Endothelial cell of umbilical vein (primary cell): ENCODE results near the gene UBE2E2. TPM values are rescaled to one million over a fixed set of nuclear protein-coding genes. Genes with fewer than 3 reads are reported as not detected.
"Not testable (repeated sequence)": the region's sequence is repeated elsewhere in the genome, so short reads cannot be mapped to it uniquely, and the experiment has no call there.

Source experiments
- BruUV-seq: library from RNA; stranded (reverse); fragments of 400-500 nt; replicated peaks from 2 replicates; lab custom pipeline; 2021; lab: Mats Ljungman, UMichigan
- CTCF ChIA-PET: fragments of 300-600, 350-600 bp; sonication (Branson Sonifier 250); formaldehyde crosslinking; loops from one replicate; lab custom pipeline; 2021; ENCODE audit warnings: antibody characterized with exemption, inconsistent platforms; lab: Charles Lee
- POLR2A ChIA-PET: fragments of 300-600, 350-600 bp; sonication (Branson Sonifier 250); formaldehyde crosslinking; loops from one replicate; lab custom pipeline; 2021; ENCODE audit warnings: antibody characterized with exemption, inconsistent platforms; lab: Charles Lee
- DNase-seq: peaks from one replicate; pipeline ENCODE4 v3.0.0-alpha.2; 2011; ENCODE audit warnings: low read depth, low spot score
- FAIRE-seq: peaks from 2 replicates; lab custom pipeline; 2011; peaks lifted over from hg19 to GRCh38; lab: Jason Lieb, UNC
- H2AFZ ChIP-seq: 2 replicates; pipeline ENCODE4 v1.6.0; 2012; ENCODE audit warnings: low read depth, low read length, control low read depth, inconsistent platforms
- H3K27ac ChIP-seq: 2 replicates; pipeline ENCODE4 v1.5.1; 2011; ENCODE audit warnings: low read depth, mild to moderate bottlenecking, control low read depth, low read length, moderate library complexity; ENCODE audit not compliant: insufficient read depth
- H3K27me3 ChIP-seq, 2 experiments: 2 replicates each; pipeline versions ENCODE4 v1.6.0 to v1.6.1; 2011; ENCODE audit warnings: low read length in 2 of 2, mixed read lengths in 1 of 2; ENCODE audit not compliant: control insufficient read depth in 2 of 2, insufficient read depth in 2 of 2
- H3K36me3 ChIP-seq, 2 experiments: 2 replicates in 1 of 2; 3 replicates in 1 of 2; pipeline ENCODE4 v1.5.1; 2011; ENCODE audit warnings: low read length in 2 of 2, mild to moderate bottlenecking in 1 of 2, moderate library complexity in 1 of 2; ENCODE audit not compliant: control insufficient read depth in 2 of 2, insufficient read depth in 2 of 2; ENCODE audit errors: extremely low read depth in 1 of 2
- H3K4me1 ChIP-seq: 3 replicates; pipeline ENCODE4 v1.5.1; 2011; ENCODE audit warnings: mild to moderate bottlenecking, low read length; ENCODE audit not compliant: control insufficient read depth, insufficient read depth; ENCODE audit errors: extremely low read depth
- H3K4me2 ChIP-seq: 2 replicates; pipeline ENCODE4 v1.6.1; 2011; ENCODE audit warnings: low read length, control low read depth, mixed read lengths; ENCODE audit not compliant: insufficient read depth
- H3K4me3 ChIP-seq, 3 experiments: fragments of 200-600 bp in 1 of 3; sonication (generic), shearing (Covaris generic) in 1 of 3; replicated peaks in 1 of 3; 2 replicates each; pipeline ENCODE4 v1.5.1; 2011 to 2016; ENCODE audit warnings: control low read depth in 3 of 3, low read length in 3 of 3, mild to moderate bottlenecking in 2 of 3, inconsistent platforms in 1 of 3, low read depth in 1 of 3, moderate library complexity in 1 of 3; ENCODE audit not compliant: insufficient read depth in 1 of 3
- H3K79me2 ChIP-seq: 2 replicates; pipeline ENCODE4 v1.6.0; 2012; ENCODE audit warnings: low read length, inconsistent platforms; ENCODE audit not compliant: control insufficient read depth, insufficient read depth
- H3K9ac ChIP-seq: replicated peaks from 2 replicates; pipeline ENCODE3; 2011; ENCODE audit warnings: low read length, control low read depth; ENCODE audit not compliant: insufficient read depth; ENCODE audit errors: extremely low read depth
- H3K9me1 ChIP-seq: replicated peaks from 3 replicates; pipeline ENCODE4 v1.6.0; 2011; ENCODE audit warnings: mild to moderate bottlenecking, low read length; ENCODE audit not compliant: control insufficient read depth, insufficient read depth; ENCODE audit errors: extremely low read depth
- H3K9me3 ChIP-seq: replicated peaks from 2 replicates; pipeline ENCODE4 v1.5.1; 2012; ENCODE audit warnings: low read length, inconsistent platforms; ENCODE audit not compliant: control insufficient read depth, insufficient read depth
- H4K20me1 ChIP-seq: replicated peaks from 2 replicates; pipeline ENCODE3; 2011; ENCODE audit warnings: mild to moderate bottlenecking, low read length; ENCODE audit not compliant: control insufficient read depth, insufficient read depth; ENCODE audit errors: extremely low read depth
- EZH2 ChIP-seq: IDR thresholded peaks from 2 replicates; pipeline ENCODE4 v1.6.1; 2012; ENCODE audit warnings: borderline replicate concordance, low read depth, mild to moderate bottlenecking, moderate library complexity, low read length, inconsistent platforms; ENCODE audit not compliant: severe bottlenecking
- FOS ChIP-seq: IDR thresholded peaks from 2 replicates; pipeline ENCODE4 v1.6.1; 2011; ENCODE audit warnings: mild to moderate bottlenecking, low read length, moderate library complexity, borderline replicate concordance; ENCODE audit not compliant: insufficient read depth
- GATA2 ChIP-seq: IDR thresholded peaks from 2 replicates; pipeline ENCODE4 v1.7.0; 2011; ENCODE audit warnings: low read depth, mild to moderate bottlenecking, moderate library complexity, mixed read lengths, low read length; ENCODE audit not compliant: insufficient read length, insufficient read depth
- JUN ChIP-seq: IDR thresholded peaks from 2 replicates; pipeline ENCODE4 v1.6.1; 2011; ENCODE audit warnings: borderline replicate concordance, low read depth; ENCODE audit not compliant: insufficient read length, insufficient read depth
- MYC ChIP-seq: IDR thresholded peaks from one replicate; pipeline ENCODE4 v1.6.1; 2011; ENCODE audit warnings: mild to moderate bottlenecking, low read depth, low read length
- POLR2A ChIP-seq: IDR thresholded peaks from 2 replicates; pipeline ENCODE4 v1.6.1; 2012; ENCODE audit warnings: low read depth, mild to moderate bottlenecking, control low read depth, low read length
- POLR2AphosphoS5 ChIP-seq: IDR thresholded peaks from 2 replicates; pipeline ENCODE4 v1.6.1; 2012; ENCODE audit warnings: low read depth, mild to moderate bottlenecking, control low read depth, low read length, moderate library complexity; ENCODE audit not compliant: insufficient read depth
- dilution Hi-C: fragments of 300-500 bp; cut with MboI; formaldehyde crosslinking; loops from one replicate; pipeline ENCODE4 v1.15.0; 2019; ENCODE audit warnings: low sequenced_read_pairs; ENCODE audit not compliant: extremely low pct_ligation_motif_present
- intact Hi-C: fragments of 100-400 bp; cut with micrococcal nuclease; formaldehyde crosslinking; loops from one replicate; pipeline ENCODE4 v1.10.0; 2022
- polyA plus RNA-seq, 4 experiments: library from polyadenylated mRNA; depleted of rRNA in 3 of 4; stranded (reverse) in 3 of 4; unstranded in 1 of 4; fragments of >200 nt; gene quantifications; 2 replicates each; pipeline versions ENCODE4 v1.2.1 to v1.2.3, GENCODE V29; 2011 to 2012; ENCODE audit warnings: missing spikeins in 1 of 4
- total RNA-seq: library from RNA; stranded (reverse); gene quantifications from 2 replicates; pipeline ENCODE4 v1.2.3, GENCODE V29; 2021
- TF ChIP-seq, protein P1 (sequence below), 2 donors: IDR thresholded peaks; 1 replicate in 1 of 2; 2 replicates in 1 of 2; pipeline ENCODE4 v1.5.1; 2011; ENCODE audit warnings: low read length in 2 of 2, mild to moderate bottlenecking in 2 of 2, moderate library complexity in 2 of 2, control low read depth in 1 of 2, inconsistent platforms in 1 of 2, low read depth in 1 of 2; ENCODE audit not compliant: insufficient read depth in 1 of 2; ENCODE audit errors: extremely low read depth in 1 of 2
- TF ChIP-seq, protein P2 (sequence below): IDR thresholded peaks from 2 replicates; pipeline ENCODE4 v1.6.1; 2011; ENCODE audit not compliant: insufficient read depth, insufficient read length

The UBE2E2 gene
- total and polyA plus RNA-seq, 2 donors (not counting 3 experiments of a cell fraction or from before 2014, with no cell fraction given): 37.0 to 45.4 TPM

DNA sequence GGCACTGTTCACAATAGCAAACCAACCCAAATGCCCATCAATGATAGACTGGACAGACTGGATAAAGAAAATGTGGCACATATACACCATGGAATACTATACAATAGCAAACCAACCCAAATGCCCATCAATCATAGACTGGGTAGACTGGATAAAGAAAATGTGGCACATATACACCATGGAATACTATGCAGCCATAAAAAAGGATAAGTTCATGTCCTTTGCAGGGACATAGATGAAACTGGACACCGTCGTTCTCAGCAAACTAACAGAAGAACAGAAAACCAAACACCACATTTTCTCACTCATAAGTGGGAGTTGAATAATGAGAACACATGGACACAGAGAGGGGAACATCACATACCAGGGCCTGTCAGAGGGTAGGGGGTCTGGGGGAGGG is 415.3 kb downstream of the UBE2E2 start:
- H3K4me3 ChIP-seq, H3K27me3 ChIP-seq, H3K9me1 ChIP-seq, H3K4me2 ChIP-seq, H3K9me3 ChIP-seq, intact Hi-C loops, DNase-seq, CTCF ChIA-PET, H2AFZ ChIP-seq, BruUV-seq, FAIRE-seq, POLR2A ChIA-PET, H3K9ac ChIP-seq, H3K4me1 ChIP-seq, H3K79me2 ChIP-seq, H3K36me3 ChIP-seq, H4K20me1 ChIP-seq, dilution Hi-C loops, H3K27ac ChIP-seq: not testable (repeated sequence)

DNA sequence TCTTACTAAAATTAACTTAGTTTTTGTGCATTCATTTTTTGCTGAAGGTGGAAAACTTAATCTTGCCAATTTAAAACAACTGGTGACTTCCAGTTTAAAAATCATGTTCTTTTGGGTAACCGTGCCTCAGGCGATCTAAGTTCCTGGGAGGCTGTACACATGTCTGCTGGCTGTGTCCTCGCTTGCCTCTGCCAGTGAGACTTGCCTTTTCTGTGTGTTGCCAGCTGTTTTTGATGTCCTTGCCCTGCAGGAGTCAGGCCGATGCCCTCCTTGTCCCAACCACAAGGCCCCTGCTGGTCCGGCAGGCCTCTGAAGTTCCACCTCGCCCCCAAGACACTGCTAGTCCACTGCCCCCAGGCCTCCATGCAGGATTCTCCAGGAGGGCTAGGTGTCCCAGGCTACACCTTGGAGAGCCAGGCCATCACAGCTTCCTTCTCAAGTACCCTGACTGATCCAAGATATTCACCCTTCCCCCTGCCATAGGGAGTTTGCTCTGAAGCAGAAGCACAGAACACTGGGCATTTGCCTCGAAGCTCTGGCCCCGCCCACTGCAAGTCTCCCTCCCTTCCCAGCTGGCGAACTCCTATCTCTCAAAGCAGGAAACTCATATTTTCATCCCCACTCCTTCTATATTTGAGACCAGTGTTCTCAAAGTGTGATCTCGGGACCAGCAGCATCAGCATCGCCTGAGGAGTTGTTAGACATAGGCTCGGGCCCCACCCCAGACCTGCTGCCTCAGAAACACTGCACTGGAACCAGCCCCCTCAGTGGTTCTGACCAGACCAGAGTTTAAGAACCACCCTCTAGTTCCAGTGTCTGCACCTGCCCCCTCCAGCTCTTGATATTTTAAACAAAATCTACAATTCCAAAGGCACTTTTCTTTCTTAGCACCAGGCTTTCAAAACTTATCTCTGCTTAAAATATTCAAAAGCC is 416.8 kb downstream of the UBE2E2 start:
- TF ChIP-seq MYC: no peak
- TF ChIP-seq, protein P1, sequence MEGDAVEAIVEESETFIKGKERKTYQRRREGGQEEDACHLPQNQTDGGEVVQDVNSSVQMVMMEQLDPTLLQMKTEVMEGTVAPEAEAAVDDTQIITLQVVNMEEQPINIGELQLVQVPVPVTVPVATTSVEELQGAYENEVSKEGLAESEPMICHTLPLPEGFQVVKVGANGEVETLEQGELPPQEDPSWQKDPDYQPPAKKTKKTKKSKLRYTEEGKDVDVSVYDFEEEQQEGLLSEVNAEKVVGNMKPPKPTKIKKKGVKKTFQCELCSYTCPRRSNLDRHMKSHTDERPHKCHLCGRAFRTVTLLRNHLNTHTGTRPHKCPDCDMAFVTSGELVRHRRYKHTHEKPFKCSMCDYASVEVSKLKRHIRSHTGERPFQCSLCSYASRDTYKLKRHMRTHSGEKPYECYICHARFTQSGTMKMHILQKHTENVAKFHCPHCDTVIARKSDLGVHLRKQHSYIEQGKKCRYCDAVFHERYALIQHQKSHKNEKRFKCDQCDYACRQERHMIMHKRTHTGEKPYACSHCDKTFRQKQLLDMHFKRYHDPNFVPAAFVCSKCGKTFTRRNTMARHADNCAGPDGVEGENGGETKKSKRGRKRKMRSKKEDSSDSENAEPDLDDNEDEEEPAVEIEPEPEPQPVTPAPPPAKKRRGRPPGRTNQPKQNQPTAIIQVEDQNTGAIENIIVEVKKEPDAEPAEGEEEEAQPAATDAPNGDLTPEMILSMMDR (IDR thresholded peaks at IDR 0.05; ENCODE audit: extremely low read depth in 1 of 2, insufficient read depth in 1 of 2, low read depth in 1 of 2, low read length in 2 of 2): no peak
- TF ChIP-seq FOS: no peak
- no peak for TF ChIP-seq GATA2
- no peak for TF ChIP-seq POLR2AphosphoS5
- TF ChIP-seq JUN: no peak
- no peak for TF ChIP-seq EZH2
- TF ChIP-seq, protein P2, sequence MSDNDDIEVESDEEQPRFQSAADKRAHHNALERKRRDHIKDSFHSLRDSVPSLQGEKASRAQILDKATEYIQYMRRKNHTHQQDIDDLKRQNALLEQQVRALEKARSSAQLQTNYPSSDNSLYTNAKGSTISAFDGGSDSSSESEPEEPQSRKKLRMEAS: no peak
- no peak for TF ChIP-seq POLR2A
- CTCF ChIA-PET: no interaction called here
- no peak overlapping the region for H3K9ac ChIP-seq

More for the DNA sequence above, 416.8 kb downstream of the UBE2E2 start:
- FAIRE-seq: no peak
- H2AFZ ChIP-seq: no peak overlapping the region
- H3K79me2 ChIP-seq: no peaks in the 10 kb centered on the region
- H3K4me2 ChIP-seq: no peak overlapping the region
- BruUV-seq: no TSS peak
- H3K4me3 ChIP-seq: no peak overlapping the region
- H3K9me3 ChIP-seq: no peaks in the 10 kb centered on the region
- no peaks in the 10 kb centered on the region for H3K27me3 ChIP-seq
- no peaks in the 10 kb centered on the region for H4K20me1 ChIP-seq
- peaks cover 4% of the 10 kb centered on the region for H3K4me1 ChIP-seq
- intact Hi-C loops: no loop called here
- dilution Hi-C loops: no loop called here
- H3K9me1 ChIP-seq: no peaks in the 10 kb centered on the region
- no peaks in the 10 kb centered on the region for H3K36me3 ChIP-seq
- no peak for DNase-seq
- POLR2A ChIA-PET: no interaction called here
- H3K27ac ChIP-seq: no peak overlapping the region
